HepG2 (cell line): Measurements from ENCODE around the gene RAE1. TPM values are rescaled to one million over a fixed set of nuclear protein-coding genes. Genes with fewer than 3 reads are reported as not detected.

Experiments
- MTA3 ChIP-seq: sonication (generic); formaldehyde crosslinking; IDR thresholded peaks from 2 replicates; pipeline ENCODE4 v1.4.0; 2020; ENCODE audit warnings: missing genetic modification reagents
- PHF5A ChIP-seq: IDR thresholded peaks from one replicate; pipeline ENCODE4 v1.6.1; 2018; ENCODE audit warnings: low read depth, missing genetic modification reagents; ENCODE audit not compliant: unreplicated experiment
- SUZ12 ChIP-seq: fragments of 150-350 bp; IDR thresholded peaks from 2 replicates; pipeline ENCODE4 v1.6.1; 2014; ENCODE audit warnings: low read depth, low read length
- TBX2 ChIP-seq: sonication (generic); formaldehyde crosslinking; IDR thresholded peaks from 2 replicates; pipeline ENCODE4 v1.5.0; 2020; ENCODE audit warnings: missing genetic modification reagents, mild to moderate bottlenecking, borderline replicate concordance
- TRAFD1 ChIP-seq: sonication (generic); formaldehyde crosslinking; IDR thresholded peaks from 2 replicates; pipeline ENCODE4 v1.5.1; 2020; ENCODE audit warnings: missing genetic modification reagents, mild to moderate bottlenecking, borderline replicate concordance
- ZBTB10 ChIP-seq: sonication (generic); formaldehyde crosslinking; IDR thresholded peaks from 2 replicates; pipeline ENCODE4 v1.4.0; 2020; ENCODE audit warnings: missing genetic modification reagents, borderline replicate concordance
- ZIK1 ChIP-seq: sonication (generic); formaldehyde crosslinking; IDR thresholded peaks from 2 replicates; pipeline ENCODE4 v1.5.0; 2020; ENCODE audit warnings: mild to moderate bottlenecking, low read depth, missing genetic modification reagents, borderline replicate concordance
- ZNF251 ChIP-seq: sonication (generic); formaldehyde crosslinking; IDR thresholded peaks from 2 replicates; pipeline ENCODE4 v1.9.0; 2021; ENCODE audit warnings: mild to moderate bottlenecking, missing genetic modification reagents
- ZNF550 ChIP-seq: sonication (generic); formaldehyde crosslinking; IDR thresholded peaks from 2 replicates; pipeline ENCODE4 v1.4.0; 2020; ENCODE audit warnings: mild to moderate bottlenecking, missing genetic modification reagents, borderline replicate concordance
- ZNF574 ChIP-seq: sonication (generic); formaldehyde crosslinking; IDR thresholded peaks from 2 replicates; pipeline ENCODE4 v1.4.0; 2020; ENCODE audit warnings: missing genetic modification reagents
- ZNF713 ChIP-seq: sonication (generic); formaldehyde crosslinking; IDR thresholded peaks from 2 replicates; pipeline ENCODE4 v1.4.0; 2020; ENCODE audit warnings: mild to moderate bottlenecking, missing genetic modification reagents
- ZNF720 ChIP-seq: sonication (generic); formaldehyde crosslinking; IDR thresholded peaks from 2 replicates; pipeline ENCODE4 v1.4.0; 2020; ENCODE audit warnings: missing genetic modification reagents
- ZNF775 ChIP-seq: sonication (generic); formaldehyde crosslinking; IDR thresholded peaks from 2 replicates; pipeline ENCODE4 v1.4.0; 2020; ENCODE audit warnings: missing genetic modification reagents, mild to moderate bottlenecking, moderate library complexity, borderline replicate concordance
- ZSCAN20 ChIP-seq: sonication (generic); formaldehyde crosslinking; IDR thresholded peaks from 2 replicates; pipeline ENCODE4 v1.4.0; 2020; ENCODE audit warnings: missing genetic modification reagents, mild to moderate bottlenecking, borderline replicate concordance
- polyA plus RNA-seq, 8 experiments: library from polyadenylated mRNA; depleted of rRNA in 3 of 8; stranded (reverse) in 7 of 8; unstranded in 1 of 8; fragments of >200 nt; fragmentation: Illumina TruSeq in 4 of 8; extraction: Trizol in 4 of 8; gene quantifications; 2 replicates each; pipeline versions ENCODE4 v1.2.1 to v1.2.3, GENCODE V29; 2011 to 2016; ENCODE audit warnings: low read depth in 4 of 8, missing spikeins in 1 of 8, mixed read lengths in 1 of 8; ENCODE audit not compliant: insufficient read depth in 1 of 8
- total RNA-seq, 5 experiments: library from RNA; depleted of rRNA; stranded (reverse); fragments of >200 nt; fragmentation: Illumina TruSeq; extraction: Trizol; gene quantifications; 2 replicates each; pipeline ENCODE4 v1.2.3, GENCODE V29; 2016; ENCODE audit warnings: low read depth in 1 of 5
- TF ChIP-seq, protein P1 (sequence below): sonication (generic); formaldehyde crosslinking; IDR thresholded peaks from 2 replicates; pipeline ENCODE4 v1.4.0; 2020; ENCODE audit warnings: mild to moderate bottlenecking, low read depth, missing genetic modification reagents
- TF ChIP-seq, protein P2 (sequence below): sonication (generic); formaldehyde crosslinking; IDR thresholded peaks from 2 replicates; pipeline ENCODE4 v1.4.0; 2020; ENCODE audit warnings: mild to moderate bottlenecking, low read depth, missing genetic modification reagents

RAE1 gene
- total and polyA plus RNA-seq, 2 of the 13 experiments (the other 11 are each of a cell fraction or from before 2014, with no cell fraction given): 36.1 to 72.9 TPM

GRCh38 chr20:57351042-57351783, at the start of gene RAE1 (continued):
- no peak for TF ChIP-seq SUZ12
- TF ChIP-seq TRAFD1 (CRISPR knock-in tag): no peak
- TF ChIP-seq, protein P1, sequence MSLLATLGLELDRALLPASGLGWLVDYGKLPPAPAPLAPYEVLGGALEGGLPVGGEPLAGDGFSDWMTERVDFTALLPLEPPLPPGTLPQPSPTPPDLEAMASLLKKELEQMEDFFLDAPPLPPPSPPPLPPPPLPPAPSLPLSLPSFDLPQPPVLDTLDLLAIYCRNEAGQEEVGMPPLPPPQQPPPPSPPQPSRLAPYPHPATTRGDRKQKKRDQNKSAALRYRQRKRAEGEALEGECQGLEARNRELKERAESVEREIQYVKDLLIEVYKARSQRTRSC: peak; percentile 91; the same call in 1 of the 2 replicates
- TF ChIP-seq, protein P2, sequence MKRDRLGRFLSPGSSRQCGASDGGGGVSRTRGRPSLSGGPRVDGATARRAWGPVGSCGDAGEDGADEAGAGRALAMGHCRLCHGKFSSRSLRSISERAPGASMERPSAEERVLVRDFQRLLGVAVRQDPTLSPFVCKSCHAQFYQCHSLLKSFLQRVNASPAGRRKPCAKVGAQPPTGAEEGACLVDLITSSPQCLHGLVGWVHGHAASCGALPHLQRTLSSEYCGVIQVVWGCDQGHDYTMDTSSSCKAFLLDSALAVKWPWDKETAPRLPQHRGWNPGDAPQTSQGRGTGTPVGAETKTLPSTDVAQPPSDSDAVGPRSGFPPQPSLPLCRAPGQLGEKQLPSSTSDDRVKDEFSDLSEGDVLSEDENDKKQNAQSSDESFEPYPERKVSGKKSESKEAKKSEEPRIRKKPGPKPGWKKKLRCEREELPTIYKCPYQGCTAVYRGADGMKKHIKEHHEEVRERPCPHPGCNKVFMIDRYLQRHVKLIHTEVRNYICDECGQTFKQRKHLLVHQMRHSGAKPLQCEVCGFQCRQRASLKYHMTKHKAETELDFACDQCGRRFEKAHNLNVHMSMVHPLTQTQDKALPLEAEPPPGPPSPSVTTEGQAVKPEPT (CRISPR knock-in tag): peak; percentile 97
- TF ChIP-seq ZIK1 (CRISPR knock-in tag): peak; percentile 82; the same call in 1 of the 2 replicates
- no peak for TF ChIP-seq PHF5A (CRISPR knock-in tag)
- no peak; the same call in 1 of the 2 replicates for TF ChIP-seq ZNF720 (CRISPR knock-in tag)
- peak; percentile 41; the same call in 1 of the 2 replicates for TF ChIP-seq ZBTB10
- TF ChIP-seq ZNF251 (CRISPR knock-in tag): no peak
- peak; percentile 85 for TF ChIP-seq TBX2
- TF ChIP-seq ZSCAN20 (CRISPR knock-in tag): peak; percentile 79; the same call in 1 of the 2 replicates
- TF ChIP-seq ZNF574 (CRISPR knock-in tag): peak; percentile 86
- TF ChIP-seq MTA3 (CRISPR knock-in tag): no peak
- peak; percentile 66; the same call in 1 of the 2 replicates for TF ChIP-seq ZNF775
- no peak for TF ChIP-seq ZNF713
- TF ChIP-seq ZNF550: 0 out of 2 replicates have a peak, but pooled peaks have one; percentile 22
